ENCODE results near the gene CASP12. TPM values are rescaled to one million over a fixed set of nuclear protein-coding genes. Genes with fewer than 3 reads are reported as not detected.

The CASP12 gene
- total and polyA plus RNA-seq, 2 donors from 2014 or later = 0.45 to 0.91 TPM

GRCh38 chr11:104855965-104856364 is 42.3 kb downstream of the CASP12 start:
- no peaks in the 10 kb centered on the region for H3K27me3 ChIP-seq (ENCODE audit: control insufficient read depth, insufficient read depth, low read length)
- FAIRE-seq (no peak), DNase-seq (no peak)
- TF ChIP-seq CTCF (IDR thresholded peaks at IDR 0.05; ENCODE audit: borderline replicate concordance, extremely low read depth, insufficient read depth) = no peak
- no peaks in the 10 kb centered on the region for H3K36me3 ChIP-seq (ENCODE audit: control insufficient read depth in 2 of 3, insufficient read depth in 3 of 3, low read length in 3 of 3)
- no peak overlapping the region for H3K27ac ChIP-seq (ENCODE audit: low read depth in 2 of 2, low read length in 2 of 2)
- no peak overlapping the region for H3K9ac ChIP-seq (ENCODE audit: low read length in 3 of 3)
- H3K4me3 ChIP-seq (ENCODE audit: low read length in 3 of 3) = no peak overlapping the region
- intact Hi-C loops (cut with DNase I) = no loop called here
- no peaks in the 10 kb centered on the region for H3K9me3 ChIP-seq (ENCODE audit: control insufficient read depth in 2 of 3, insufficient read depth in 1 of 3, low read length in 3 of 3)
- no peaks in the 10 kb centered on the region for H3K4me1 ChIP-seq (ENCODE audit: control insufficient read depth in 2 of 3, insufficient read depth in 2 of 3, low read depth in 1 of 3, low read length in 3 of 3)

GRCh38 chr11:104853276-104853675 is 45.0 kb downstream of the CASP12 start:
- FAIRE-seq = no peak
- intact Hi-C loops (cut with DNase I) = no loop called here

GRCh38 chr11:104852811-104853210 is 45.4 kb downstream of the CASP12 start:
- no peak for TF ChIP-seq CTCF (IDR thresholded peaks at IDR 0.05; ENCODE audit: borderline replicate concordance, extremely low read depth, insufficient read depth)

More at GRCh38 chr11:104853276-104853675, 45.0 kb downstream of the CASP12 start:
- no peak overlapping the region for H3K9ac ChIP-seq (ENCODE audit: low read length in 3 of 3)
- no peak overlapping the region for H3K27ac ChIP-seq (ENCODE audit: low read depth in 2 of 2, low read length in 2 of 2)
- DNase-seq = no peak
- no peaks in the 10 kb centered on the region for H3K27me3 ChIP-seq (ENCODE audit: control insufficient read depth, insufficient read depth, low read length)
- H3K36me3 ChIP-seq (ENCODE audit: control insufficient read depth in 2 of 3, insufficient read depth in 3 of 3, low read length in 3 of 3) = no peaks in the 10 kb centered on the region
- no peak overlapping the region for H3K4me3 ChIP-seq (ENCODE audit: low read length in 3 of 3)
- no peak for TF ChIP-seq CTCF (IDR thresholded peaks at IDR 0.05; ENCODE audit: borderline replicate concordance, extremely low read depth, insufficient read depth)
- no peaks in the 10 kb centered on the region for H3K9me3 ChIP-seq (ENCODE audit: control insufficient read depth in 2 of 3, insufficient read depth in 1 of 3, low read length in 3 of 3)
- H3K4me1 ChIP-seq (ENCODE audit: control insufficient read depth in 2 of 3, insufficient read depth in 2 of 3, low read depth in 1 of 3, low read length in 3 of 3) = no peaks in the 10 kb centered on the region

GRCh38 chr11:104846216-104846615 is 52.0 kb downstream of the CASP12 start:
- Histone ChIP-seq H3K4me1 (ENCODE audit: control insufficient read depth in 2 of 3, insufficient read depth in 2 of 3, low read depth in 1 of 3, low read length in 3 of 3) (no peaks in the 10 kb centered on the region), H3K9me3 (ENCODE audit: control insufficient read depth in 2 of 3, insufficient read depth in 1 of 3, low read length in 3 of 3) (no peaks in the 10 kb centered on the region), H3K9ac (ENCODE audit: low read length in 3 of 3) (no peak overlapping the region), H3K4me3 (ENCODE audit: low read length in 3 of 3) (no peak overlapping the region), H3K27me3 (ENCODE audit: control insufficient read depth, insufficient read depth, low read length) (no peaks in the 10 kb centered on the region), H3K27ac (ENCODE audit: low read depth in 2 of 2, low read length in 2 of 2) (no peak overlapping the region), H3K36me3 (ENCODE audit: control insufficient read depth in 2 of 3, insufficient read depth in 3 of 3, low read length in 3 of 3) (no peaks in the 10 kb centered on the region)
- TF ChIP-seq CTCF (IDR thresholded peaks at IDR 0.05; ENCODE audit: borderline replicate concordance, extremely low read depth, insufficient read depth) = no peak
- FAIRE-seq = no peak
- intact Hi-C loops (cut with DNase I) = no loop called here
- DNase-seq = no peak

More at GRCh38 chr11:104852811-104853210, 45.4 kb downstream of the CASP12 start:
- H3K27ac ChIP-seq (ENCODE audit: low read depth in 2 of 2, low read length in 2 of 2) = no peak overlapping the region
- no peaks in the 10 kb centered on the region for H3K36me3 ChIP-seq (ENCODE audit: control insufficient read depth in 2 of 3, insufficient read depth in 3 of 3, low read length in 3 of 3)
- H3K4me1 ChIP-seq (ENCODE audit: control insufficient read depth in 2 of 3, insufficient read depth in 2 of 3, low read depth in 1 of 3, low read length in 3 of 3) = no peaks in the 10 kb centered on the region
- no peak overlapping the region for H3K9ac ChIP-seq (ENCODE audit: low read length in 3 of 3)
- intact Hi-C loops (cut with DNase I) = no loop called here
- no peaks in the 10 kb centered on the region for H3K9me3 ChIP-seq (ENCODE audit: control insufficient read depth in 2 of 3, insufficient read depth in 1 of 3, low read length in 3 of 3)
- FAIRE-seq (no peak), DNase-seq (no peak)
- H3K27me3 ChIP-seq (ENCODE audit: control insufficient read depth, insufficient read depth, low read length) = no peaks in the 10 kb centered on the region
- no peak overlapping the region for H3K4me3 ChIP-seq (ENCODE audit: low read length in 3 of 3)

Data from kidney (tissue), 14 donors.